Endodermal cell (in vitro differentiated cells): ENCODE results near the gene SERPINB5. TPM values are rescaled to one million over a fixed set of nuclear protein-coding genes. Genes with fewer than 3 reads are reported as not detected.

Experiments used
- DNase-seq: peaks from one replicate; pipeline ENCODE4 v3.0.0-alpha.2; 2017
- H3K27ac ChIP-seq: 2 replicates; pipeline ENCODE4 v1.5.1; 2013; ENCODE audit warnings: mild to moderate bottlenecking, low read depth, low read length, moderate library complexity
- H3K27me3 ChIP-seq: 2 replicates; pipeline ENCODE4 v1.6.1; 2013; ENCODE audit warnings: mild to moderate bottlenecking, low read length, moderate library complexity; ENCODE audit not compliant: insufficient read depth, control insufficient read depth, poor library complexity, severe bottlenecking
- H3K36me3 ChIP-seq: 2 replicates; pipeline ENCODE4 v1.7.0; 2013; ENCODE audit warnings: mild to moderate bottlenecking, low read length, moderate library complexity; ENCODE audit not compliant: control insufficient read depth, insufficient read depth
- H3K4me1 ChIP-seq: one replicate; pipeline ENCODE4 v1.7.0; 2013; ENCODE audit warnings: low read length; ENCODE audit not compliant: control insufficient read depth, insufficient read depth
- H3K4me3 ChIP-seq: 2 replicates; pipeline ENCODE4 v1.5.1; 2013; ENCODE audit warnings: mild to moderate bottlenecking, low read length, moderate library complexity
- H3K9ac ChIP-seq: 2 replicates; pipeline ENCODE4 v1.6.1; 2013; ENCODE audit warnings: mild to moderate bottlenecking, low read length, moderate library complexity; ENCODE audit not compliant: poor library complexity, severe bottlenecking; ENCODE audit errors: extremely low read depth
- H3K9me3 ChIP-seq: 2 replicates; pipeline ENCODE4 v1.6.1; 2013; ENCODE audit warnings: mild to moderate bottlenecking, low read length, moderate library complexity; ENCODE audit not compliant: control insufficient read depth
- H3K27ac Mint-ChIP-seq: 2 replicates; pipeline ENCODE4 v1.8.0; 2020; ENCODE audit warnings: mixed read lengths
- H3K27me3 Mint-ChIP-seq: 2 replicates; pipeline ENCODE4 v1.8.0; 2021; ENCODE audit warnings: mild to moderate bottlenecking, mixed read lengths; ENCODE audit not compliant: insufficient read depth
- H3K36me3 Mint-ChIP-seq: 2 replicates; pipeline ENCODE4 v1.8.0; 2020; ENCODE audit warnings: low read depth, mixed read lengths
- H3K4me1 Mint-ChIP-seq: 2 replicates; pipeline ENCODE4 v1.8.0; 2020; ENCODE audit warnings: mixed read lengths
- H3K4me3 Mint-ChIP-seq: 2 replicates; pipeline ENCODE4 v1.8.0; 2020; ENCODE audit warnings: mild to moderate bottlenecking, moderate library complexity, mixed read lengths
- H3K9me3 Mint-ChIP-seq: 2 replicates; pipeline ENCODE4 v1.8.0; 2020; ENCODE audit warnings: mild to moderate bottlenecking, mixed read lengths
- WGBS, 2 experiments: methylation state at CpG; one replicate each; pipeline versions ENCODE4 v1.1.5 to v1.1.7; 2013; ENCODE audit warnings: missing lambda C conversion rate in 2 of 2, mixed read lengths in 1 of 2; ENCODE audit not compliant: insufficient coverage in 1 of 2, insufficient read length in 1 of 2; 5-methylcytosine and 5-hydroxymethylcytosine counted together
- total RNA-seq, 2 donors: library from RNA; stranded (reverse); fragmentation: NEBNext Ultra II Directional in 1 of 2; extraction: Animal tissue kit (Norgen Biotek cat#: 25700) in 1 of 2; gene quantifications; 2 replicates in 1 of 2; 3 replicates in 1 of 2; pipeline ENCODE4 v1.2.1, GENCODE V29; 2021
- TF ChIP-seq, protein P1 (sequence below): fragments of 200-600 bp; sonication (generic); conservative IDR thresholded peaks from 2 replicates; pipeline ENCODE4 v1.5.0; 2021; ENCODE audit warnings: antibody characterized with exemption, mild to moderate bottlenecking

The SERPINB5 gene
- total RNA-seq, 2 donors from 2014 or later = 3.3 TPM; not detected in 1

DNA sequence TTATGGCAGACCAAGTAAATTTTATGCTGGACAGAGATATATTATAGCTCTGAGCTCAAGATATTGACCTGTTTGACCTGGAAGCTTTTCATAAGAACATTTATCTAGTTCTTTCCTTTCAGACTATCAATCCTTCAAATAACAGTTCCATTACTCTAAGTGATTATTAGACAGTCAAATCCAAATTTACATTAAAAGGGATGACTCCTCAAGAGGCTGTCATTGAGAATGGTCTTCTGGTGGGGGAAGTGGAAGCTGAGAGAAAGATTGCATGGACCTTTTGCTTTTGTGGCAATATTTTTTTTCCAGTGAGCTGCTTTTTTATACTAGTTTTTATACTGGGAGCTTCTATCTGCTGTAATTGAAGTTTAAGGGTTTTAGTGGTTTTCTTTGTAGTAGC, 50.5 kb downstream of the SERPINB5 start:
- no peaks in the 10 kb centered on the region for H3K27me3 ChIP-seq
- Mint-ChIP-seq H3K4me3 (no peak overlapping the region), H3K36me3 (no peaks in the 10 kb centered on the region), H3K4me1 (no peaks in the 10 kb centered on the region), H3K27ac (no peak overlapping the region), H3K9me3 (no peaks in the 10 kb centered on the region), H3K27me3 (no peaks in the 10 kb centered on the region)
- TF ChIP-seq, protein P1, sequence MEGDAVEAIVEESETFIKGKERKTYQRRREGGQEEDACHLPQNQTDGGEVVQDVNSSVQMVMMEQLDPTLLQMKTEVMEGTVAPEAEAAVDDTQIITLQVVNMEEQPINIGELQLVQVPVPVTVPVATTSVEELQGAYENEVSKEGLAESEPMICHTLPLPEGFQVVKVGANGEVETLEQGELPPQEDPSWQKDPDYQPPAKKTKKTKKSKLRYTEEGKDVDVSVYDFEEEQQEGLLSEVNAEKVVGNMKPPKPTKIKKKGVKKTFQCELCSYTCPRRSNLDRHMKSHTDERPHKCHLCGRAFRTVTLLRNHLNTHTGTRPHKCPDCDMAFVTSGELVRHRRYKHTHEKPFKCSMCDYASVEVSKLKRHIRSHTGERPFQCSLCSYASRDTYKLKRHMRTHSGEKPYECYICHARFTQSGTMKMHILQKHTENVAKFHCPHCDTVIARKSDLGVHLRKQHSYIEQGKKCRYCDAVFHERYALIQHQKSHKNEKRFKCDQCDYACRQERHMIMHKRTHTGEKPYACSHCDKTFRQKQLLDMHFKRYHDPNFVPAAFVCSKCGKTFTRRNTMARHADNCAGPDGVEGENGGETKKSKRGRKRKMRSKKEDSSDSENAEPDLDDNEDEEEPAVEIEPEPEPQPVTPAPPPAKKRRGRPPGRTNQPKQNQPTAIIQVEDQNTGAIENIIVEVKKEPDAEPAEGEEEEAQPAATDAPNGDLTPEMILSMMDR = no peak
- H3K9me3 ChIP-seq = no peaks in the 10 kb centered on the region
- H3K9ac ChIP-seq = no peak overlapping the region
- no peaks in the 10 kb centered on the region for H3K4me1 ChIP-seq
- H3K36me3 ChIP-seq = no peaks in the 10 kb centered on the region
- DNase-seq = no peak
- no peak overlapping the region for H3K4me3 ChIP-seq
- H3K27ac ChIP-seq = no peak overlapping the region

DNA sequence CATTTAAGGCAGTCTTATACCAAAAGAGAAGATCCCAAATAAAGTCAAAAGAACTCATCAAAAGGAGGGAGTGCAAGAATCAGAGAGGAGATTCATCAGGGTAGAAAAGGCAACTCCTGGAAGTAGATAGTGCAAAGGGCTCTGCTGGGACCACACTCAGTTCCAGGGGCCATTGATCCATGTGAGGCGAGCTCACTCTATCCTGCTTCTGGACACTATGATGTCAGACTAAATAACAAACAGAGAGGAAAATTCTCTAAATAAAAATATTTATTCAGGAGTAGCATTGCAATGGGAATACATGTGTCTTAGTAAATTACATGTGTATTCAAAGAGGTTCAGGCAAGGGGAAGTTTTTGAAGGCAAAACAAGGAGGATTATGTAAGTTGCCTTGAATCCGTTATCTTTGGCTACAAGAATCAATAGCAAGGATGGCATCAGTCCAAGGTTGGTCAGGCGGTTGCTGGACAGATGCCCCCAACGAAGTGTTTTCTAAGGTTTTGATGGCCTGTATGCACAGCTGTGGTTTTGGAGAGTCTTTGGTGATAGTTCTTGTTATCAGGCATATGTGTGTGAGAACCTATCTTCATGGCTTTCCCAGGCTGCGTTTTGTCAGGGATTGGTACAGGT, 52.2 kb downstream of the SERPINB5 start:
- H3K4me3 Mint-ChIP-seq = no peak overlapping the region
- H3K36me3 Mint-ChIP-seq = no peaks in the 10 kb centered on the region
- Histone ChIP-seq H3K36me3 (no peaks in the 10 kb centered on the region), H3K4me3 (no peak overlapping the region), H3K27ac (no peak overlapping the region), H3K9me3 (no peaks in the 10 kb centered on the region), H3K9ac (no peak overlapping the region), H3K27me3 (no peaks in the 10 kb centered on the region), H3K4me1 (no peaks in the 10 kb centered on the region)
- H3K27me3 Mint-ChIP-seq = no peaks in the 10 kb centered on the region
- no peaks in the 10 kb centered on the region for H3K4me1 Mint-ChIP-seq
- DNase-seq = no peak
- TF ChIP-seq, protein P1 = no peak
- WGBS, 2 experiments = 88 to 90% methylated on average over 4 to 5 of the region's 5 CpGs
- H3K9me3 Mint-ChIP-seq = no peaks in the 10 kb centered on the region
- no peak overlapping the region for H3K27ac Mint-ChIP-seq

DNA sequence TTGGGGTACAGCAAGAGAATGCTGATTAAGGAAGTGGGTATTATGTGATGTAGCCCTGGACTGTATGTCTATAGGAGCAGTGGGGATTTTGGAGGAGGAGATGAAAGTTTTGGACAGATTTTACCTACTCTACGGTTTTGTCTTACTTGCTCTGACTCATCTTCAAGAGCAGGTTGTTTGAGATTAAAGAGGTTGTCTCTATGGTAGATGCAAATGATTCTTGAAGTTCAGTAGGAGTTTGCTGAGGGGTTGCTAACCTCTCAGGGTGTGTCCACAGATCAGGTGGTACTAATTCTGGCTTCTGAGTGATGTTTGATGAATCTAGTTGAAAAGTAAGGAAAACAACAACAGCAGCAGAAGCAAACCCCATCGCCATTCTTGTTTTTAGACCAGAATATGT, 55.7 kb downstream of the SERPINB5 start:
- no peaks in the 10 kb centered on the region for H3K27me3 ChIP-seq
- H3K36me3 ChIP-seq = no peaks in the 10 kb centered on the region
- H3K4me1 Mint-ChIP-seq = no peaks in the 10 kb centered on the region
- TF ChIP-seq, protein P1 = no peak
- no peak overlapping the region for H3K9ac ChIP-seq
- no peaks in the 10 kb centered on the region for H3K36me3 Mint-ChIP-seq
- no peaks in the 10 kb centered on the region for H3K4me1 ChIP-seq
- H3K4me3 ChIP-seq = no peak overlapping the region
- H3K27me3 Mint-ChIP-seq = no peaks in the 10 kb centered on the region
- H3K9me3 Mint-ChIP-seq = no peaks in the 10 kb centered on the region
- H3K27ac Mint-ChIP-seq = no peak overlapping the region
- no peaks in the 10 kb centered on the region for H3K9me3 ChIP-seq
- no peak overlapping the region for H3K27ac ChIP-seq
- no peak overlapping the region for H3K4me3 Mint-ChIP-seq
- no peak for DNase-seq
- WGBS, 2 experiments = 90 to 95% methylated on average over 2 of the region's 2 CpGs
